Stimulated activated CD8-positive, alpha-beta memory T cell treated with anti-CD3 and anti-CD28 coated beads, Interleukin-12 subunit alpha, Interleukin-12 subunit beta, amount 100 ng/mL, for 24 hours (primary cell): ENCODE results near the gene MYO1E.

Source experiments
- DNase-seq: peaks from one replicate; pipeline ENCODE4 v3.0.0-alpha.2; 2020; ENCODE audit errors: extremely low read depth

MYO1E gene

GRCh38 chr15:59317211-59317610 lies 55.5 kb downstream of the MYO1E start:
- no peak for DNase-seq

DNA sequence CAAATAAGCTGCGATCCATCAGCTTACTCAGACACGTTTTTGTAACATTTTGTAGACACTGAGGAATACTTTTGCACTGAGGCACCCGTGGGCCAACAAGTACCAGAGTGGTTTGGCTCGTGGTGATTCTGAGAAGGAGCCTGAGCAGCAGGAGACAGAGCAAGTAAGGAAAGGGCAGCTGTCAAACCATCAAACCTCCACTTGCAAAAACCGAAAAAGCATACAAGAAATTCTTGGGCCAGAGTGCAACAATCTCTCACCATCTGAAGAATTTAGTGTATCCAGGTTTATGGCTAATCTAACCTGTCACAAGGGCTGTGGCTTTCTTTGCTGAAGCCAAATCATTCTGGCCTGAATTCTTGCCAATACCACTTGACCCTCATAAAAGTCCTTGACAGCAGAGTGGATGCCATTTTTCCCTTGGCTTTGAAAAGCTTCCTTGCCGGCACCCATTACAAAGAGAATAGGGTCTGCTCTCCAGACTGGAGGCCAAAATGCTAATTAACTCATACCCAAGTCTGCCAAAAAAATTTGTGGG lies 56.7 kb downstream of the MYO1E start:
- no peak for DNase-seq

- DNase-seq, result no peak
Measured at GRCh38 chr15:59313641-59314332, 58.9 kb downstream of the MYO1E start.

DNA sequence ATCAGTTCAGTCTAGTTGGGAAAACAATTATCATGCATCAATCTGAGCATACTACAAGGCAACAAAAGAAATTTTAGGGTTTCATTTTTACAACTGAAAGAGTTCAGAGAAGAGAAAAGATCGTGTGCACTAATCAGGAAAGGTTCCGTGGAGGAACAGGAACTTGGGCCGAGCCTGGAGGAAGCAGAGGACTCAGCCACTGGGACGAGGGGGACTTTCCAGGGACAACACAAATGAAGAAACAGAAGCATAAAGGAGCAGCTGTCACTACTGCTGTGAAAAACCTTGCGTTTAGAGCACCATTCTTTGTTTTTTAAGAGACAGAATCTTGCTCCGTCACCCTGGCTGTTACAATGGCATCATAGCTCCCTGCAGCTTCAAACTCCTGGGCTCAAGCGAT lies 60.5 kb downstream of the MYO1E start:
- DNase-seq, result no peak

- no peak for DNase-seq
Measured at GRCh38 chr15:59311195-59311594, 61.5 kb downstream of the MYO1E start.

DNA sequence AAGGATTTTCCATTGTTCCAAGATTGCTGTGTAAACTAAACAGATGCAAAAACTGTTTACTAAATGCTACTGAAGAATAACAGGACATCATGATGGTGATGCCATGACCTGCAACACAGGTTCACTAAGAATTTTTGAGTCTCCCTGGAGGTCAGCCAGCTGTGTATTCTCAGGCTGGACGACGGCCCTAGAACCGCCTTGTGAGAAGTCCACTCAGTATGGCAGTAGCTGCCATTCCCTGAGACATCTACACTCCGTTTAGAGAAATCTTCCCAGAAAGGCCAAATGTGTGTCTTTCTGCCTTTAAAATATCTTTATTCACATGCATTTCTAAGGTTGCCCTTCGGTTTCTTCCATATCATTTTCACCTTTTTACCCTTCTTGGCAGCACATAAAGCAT lies 63.3 kb downstream of the MYO1E start:
- DNase-seq, result no peak

- DNase-seq, result no peak
Measured at GRCh38 chr15:59307165-59307537, 65.5 kb downstream of the MYO1E start.

- no peak for DNase-seq
Measured at GRCh38 chr15:59306520-59307164, 66.0 kb downstream of the MYO1E start.

GRCh38 chr15:59304807-59305206 lies 67.9 kb downstream of the MYO1E start:
- no peak for DNase-seq

- no peak for DNase-seq
Measured at GRCh38 chr15:59304034-59304795, 68.5 kb downstream of the MYO1E start.

DNA sequence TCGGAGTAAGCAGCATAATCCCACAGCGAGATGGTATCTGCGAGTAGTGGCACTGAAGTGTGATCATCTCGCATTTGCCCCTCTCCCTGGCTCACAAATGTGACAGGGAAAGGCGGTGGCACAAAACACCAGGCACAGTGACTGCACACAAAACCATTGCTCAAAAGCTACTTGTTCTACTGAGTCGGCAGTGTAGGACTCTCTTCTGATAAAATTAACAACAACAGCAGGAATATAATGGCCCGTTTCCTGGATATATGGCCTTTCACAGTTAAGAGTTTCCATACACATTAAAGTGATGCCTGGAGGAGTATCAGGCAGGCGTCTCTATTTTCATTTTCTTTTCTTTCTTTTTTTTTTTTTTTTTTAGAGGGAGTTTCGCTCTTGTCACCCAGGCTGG lies 69.0 kb downstream of the MYO1E start:
- DNase-seq, result no peak

DNA sequence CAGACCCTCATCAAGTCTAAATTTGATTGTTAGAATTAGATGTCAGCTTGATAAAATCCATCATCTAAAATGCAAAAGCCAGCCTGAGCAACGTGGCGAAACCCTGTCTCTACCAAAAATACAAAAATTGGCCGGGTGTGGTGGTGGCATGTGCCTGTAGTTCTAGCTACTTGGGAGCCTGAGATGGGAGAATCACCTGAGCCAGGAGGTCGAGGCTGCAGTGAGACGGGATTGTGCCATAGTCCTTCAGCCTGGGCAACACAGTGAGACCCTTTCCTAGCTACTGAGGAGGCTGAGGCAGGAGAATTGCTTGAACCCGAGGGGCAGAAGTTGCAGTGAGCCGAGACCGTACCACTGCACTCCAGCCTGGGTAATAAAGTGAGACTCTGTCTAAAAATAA lies 69.5 kb downstream of the MYO1E start:
- no peak for DNase-seq

DNA sequence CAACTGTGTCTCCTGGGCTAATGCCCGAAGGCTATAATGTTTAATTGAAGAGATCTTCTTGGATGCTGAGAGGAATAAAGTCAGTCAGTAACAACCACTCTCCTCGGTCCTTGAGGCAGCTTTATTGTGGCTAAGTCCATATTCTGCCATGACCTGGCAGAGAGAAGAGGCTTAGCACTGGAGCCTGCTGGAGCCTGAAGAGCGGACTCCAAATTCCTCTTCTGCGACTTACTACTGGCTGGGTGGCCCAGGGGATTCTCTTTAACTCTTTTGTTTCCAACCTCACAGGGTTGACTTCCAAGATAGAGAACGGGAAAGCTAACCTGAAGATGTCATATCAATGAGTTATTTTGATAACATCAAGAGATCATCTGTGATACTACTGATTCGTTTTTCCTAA lies 71.1 kb downstream of the MYO1E start:
- DNase-seq, result no peak

GRCh38 chr15:59300618-59301139 lies 72.0 kb downstream of the MYO1E start:
- no peak for DNase-seq

GRCh38 chr15:59299929-59300617 lies 72.6 kb downstream of the MYO1E start:
- peak; percentile 33 for DNase-seq

GRCh38 chr15:59298854-59299250 lies 73.8 kb downstream of the MYO1E start:
- DNase-seq, result no peak

- DNase-seq, result no peak
Measured at GRCh38 chr15:59298225-59298853, 74.3 kb downstream of the MYO1E start.

GRCh38 chr15:59296181-59296617 lies 76.5 kb downstream of the MYO1E start:
- DNase-seq, result no peak

- no peak for DNase-seq
Measured at GRCh38 chr15:59295261-59296001, 77.2 kb downstream of the MYO1E start.

GRCh38 chr15:59294574-59295260 lies 78.0 kb downstream of the MYO1E start:
- DNase-seq, result no peak
